Fibroblast of pulmonary artery (primary cell): ENCODE measurements around the gene TNFRSF6B.

Source experiments
- DNase-seq: peaks from one replicate; pipeline ENCODE4 v3.0.0-alpha.2; 2010; ENCODE audit warnings: low read depth
- H3K4me3 ChIP-seq: replicated peaks from 2 replicates; pipeline ENCODE4 v1.5.1; 2011; ENCODE audit warnings: low read depth, mild to moderate bottlenecking, control low read depth, low read length, moderate library complexity
- CTCF ChIP-seq: IDR thresholded peaks from 2 replicates; pipeline ENCODE4 v1.5.1; 2011; ENCODE audit warnings: mild to moderate bottlenecking, control low read depth, low read length, inconsistent platforms; ENCODE audit errors: missing control alignments

TNFRSF6B gene

GRCh38 chr20:63699466-63700198 is 3.2 kb downstream of the TNFRSF6B start:
- TF ChIP-seq CTCF = no peak
- DNase-seq = no peak
- no peak overlapping the region for H3K4me3 ChIP-seq

GRCh38 chr20:63700199-63701050 is 4.0 kb downstream of the TNFRSF6B start:
- no peak for DNase-seq
- no peak overlapping the region for H3K4me3 ChIP-seq
- no peak for TF ChIP-seq CTCF

GRCh38 chr20:63701051-63701328 is 4.5 kb downstream of the TNFRSF6B start:
- no peak for DNase-seq
- H3K4me3 ChIP-seq = no peak overlapping the region
- TF ChIP-seq CTCF = no peak

GRCh38 chr20:63701329-63702035 is 5.0 kb downstream of the TNFRSF6B start:
- H3K4me3 ChIP-seq = no peak overlapping the region
- TF ChIP-seq CTCF = no peak
- DNase-seq = no peak

GRCh38 chr20:63702036-63702665 is 5.7 kb downstream of the TNFRSF6B start:
- H3K4me3 ChIP-seq = no peak overlapping the region
- no peak for TF ChIP-seq CTCF
- no peak for DNase-seq

GRCh38 chr20:63702751-63703470 is 6.5 kb downstream of the TNFRSF6B start:
- no peak for DNase-seq
- TF ChIP-seq CTCF = no peak
- H3K4me3 ChIP-seq = no peak overlapping the region
